ENCODE data around the gene MYO7B.

GRCh38 chr2:127592761-127593227, 57.3 kb downstream of the MYO7B start:
- TF ChIP-seq POLR2A (IDR thresholded peaks at IDR 0.05) (no peak), CTCF (IDR thresholded peaks at IDR 0.05) (no peak)
